GM21825 (cell line): ENCODE measurements around the gene PTPRG.

ENCODE experiments used
- ATAC-seq: cut with Tn5 transposase; IDR thresholded peaks from one replicate; pipeline ENCODE4 v1.9.1; 2021; ENCODE audit warnings: mild to moderate bottlenecking, moderate library complexity; ENCODE audit not compliant: unreplicated experiment

Gene PTPRG

GRCh38 chr3:61943975-61944374 lies 382.6 kb downstream of the PTPRG start:
- ATAC-seq: no peak

GRCh38 chr3:61944726-61945125 lies 383.4 kb downstream of the PTPRG start:
- ATAC-seq: no peak

GRCh38 chr3:61945657-61946056 lies 384.3 kb downstream of the PTPRG start:
- ATAC-seq: no peak

GRCh38 chr3:61946570-61947324 lies 385.4 kb downstream of the PTPRG start:
- ATAC-seq: no peak

GRCh38 chr3:61947456-61947855 lies 386.1 kb downstream of the PTPRG start:
- no peak for ATAC-seq

GRCh38 chr3:61948699-61949305 lies 387.4 kb downstream of the PTPRG start:
- no peak for ATAC-seq

- ATAC-seq: no peak
Measured at GRCh38 chr3:61954097-61954540, 392.7 kb downstream of the PTPRG start.

GRCh38 chr3:61955483-61955882 lies 394.1 kb downstream of the PTPRG start:
- no peak for ATAC-seq

- no peak for ATAC-seq
Measured at GRCh38 chr3:61956236-61956635, 394.9 kb downstream of the PTPRG start.

- no peak for ATAC-seq
Measured at GRCh38 chr3:61957259-61957658, 395.9 kb downstream of the PTPRG start.

GRCh38 chr3:61960976-61961375 lies 399.6 kb downstream of the PTPRG start:
- no peak for ATAC-seq

- no peak for ATAC-seq
Measured at GRCh38 chr3:61961900-61962299, 400.5 kb downstream of the PTPRG start.

GRCh38 chr3:61964566-61964965 lies 403.2 kb downstream of the PTPRG start:
- ATAC-seq: no peak

- no peak for ATAC-seq
Measured at GRCh38 chr3:61965770-61966131, 404.4 kb downstream of the PTPRG start.

GRCh38 chr3:61966200-61966599 lies 404.8 kb downstream of the PTPRG start:
- ATAC-seq: no peak

- no peak for ATAC-seq
Measured at GRCh38 chr3:61967019-61967418, 405.6 kb downstream of the PTPRG start.

- no peak for ATAC-seq
Measured at GRCh38 chr3:61967937-61968336, 406.6 kb downstream of the PTPRG start.

- no peak for ATAC-seq
Measured at GRCh38 chr3:61974662-61975061, 413.3 kb downstream of the PTPRG start.

GRCh38 chr3:61975199-61975598 lies 413.8 kb downstream of the PTPRG start:
- ATAC-seq: no peak

- no peak for ATAC-seq
Measured at GRCh38 chr3:61975936-61976335, 414.6 kb downstream of the PTPRG start.

GRCh38 chr3:61978460-61979419 lies 417.4 kb downstream of the PTPRG start:
- no peak for ATAC-seq
